Prostate gland (tissue), 2 donors: Measurements from ENCODE around the gene SPATA6L.

Source experiments
- CTCF ChIP-seq, 4 experiments: fragments of 200-600 bp in 2 of 4; fragments of 450-650 bp in 2 of 4; sonication (generic) in 2 of 4; IDR thresholded peaks; 1 replicate in 3 of 4; 2 replicates in 1 of 4; pipeline ENCODE4 v1.5.1; 2016 to 2019; ENCODE audit warnings: antibody characterized with exemption in 4 of 4, mild to moderate bottlenecking in 2 of 4, moderate library complexity in 2 of 4
- POLR2AphosphoS5 ChIP-seq: sonication (generic); formaldehyde crosslinking; IDR thresholded peaks from one replicate; pipeline ENCODE4 v1.6.1; 2017; ENCODE audit warnings: antibody characterized with exemption

GRCh38 chr9:4656621-4657020 lies 9.7 kb downstream of the SPATA6L start:
- no peak for TF ChIP-seq CTCF (IDR thresholded peaks at IDR 0.05)
- TF ChIP-seq POLR2AphosphoS5 = no peak
